Transverse colon (tissue), 4 donors: ENCODE measurements around the gene IL21. TPM values are rescaled to one million over a fixed set of nuclear protein-coding genes. Genes with fewer than 3 reads are reported as not detected.

Source experiments
- DNase-seq: peaks from one replicate; pipeline ENCODE4 v3.0.0-alpha.2; 2019
- H3K27ac ChIP-seq, 4 donors: fragments of 200-600 bp; sonication (generic); 2 replicates each; pipeline ENCODE4 v1.5.1; 2016 to 2018; ENCODE audit warnings: inconsistent platforms in 4 of 4
- H3K27me3 ChIP-seq: fragments of 200-600 bp; sonication (generic); 2 replicates; pipeline ENCODE4 v1.5.1; 2017; ENCODE audit warnings: inconsistent platforms
- H3K36me3 ChIP-seq, 4 donors: fragments of 200-600 bp; sonication (generic); 2 replicates each; pipeline ENCODE4 v1.5.1; 2017 to 2019; ENCODE audit warnings: inconsistent platforms in 4 of 4
- H3K4me1 ChIP-seq, 4 donors: fragments of 200-600 bp; sonication (generic); 2 replicates each; pipeline ENCODE4 v1.5.1; 2017 to 2020; ENCODE audit warnings: inconsistent platforms in 4 of 4
- H3K4me3 ChIP-seq, 4 donors: fragments of 200-600 bp; sonication (generic); 1 replicate in 1 of 4; 2 replicates in 3 of 4; pipeline versions ENCODE4 v1.5.1 to v1.6.1; 2017 to 2019; ENCODE audit warnings: inconsistent platforms in 4 of 4
- H3K9me3 ChIP-seq, 2 donors: fragments of 200-600 bp; sonication (generic); 2 replicates each; pipeline ENCODE4 v1.5.1; 2017 to 2019; ENCODE audit warnings: inconsistent platforms in 2 of 2
- CTCF ChIP-seq, 5 experiments: fragments of 200-600 bp in 3 of 5; fragments of 450-650 bp in 2 of 5; sonication (generic) in 3 of 5; IDR thresholded peaks; 1 replicate in 2 of 5; 2 replicates in 3 of 5; pipeline ENCODE4 v1.5.1; 2016 to 2017; ENCODE audit warnings: antibody characterized with exemption in 5 of 5, inconsistent platforms in 3 of 5, mild to moderate bottlenecking in 2 of 5, moderate library complexity in 1 of 5
- EP300 ChIP-seq: sonication (generic); formaldehyde crosslinking; IDR thresholded peaks from one replicate; pipeline ENCODE4 v1.6.1; 2017; ENCODE audit warnings: antibody characterized with exemption, low read depth
- POLR2A ChIP-seq: fragments of 450-650 bp; IDR thresholded peaks from one replicate; pipeline ENCODE4 v1.6.1; 2016; ENCODE audit warnings: antibody characterized with exemption, mild to moderate bottlenecking, moderate library complexity
- POLR2AphosphoS5 ChIP-seq, 3 donors: sonication (generic); formaldehyde crosslinking; IDR thresholded peaks; one replicate each; pipeline ENCODE4 v1.6.1; 2016; ENCODE audit warnings: antibody characterized with exemption in 3 of 3
- WGBS, 2 donors: methylation state at CpG; one replicate each; pipeline ENCODE4 v1.1.5; 2018; ENCODE audit warnings: low coverage in 1 of 2; 5-methylcytosine and 5-hydroxymethylcytosine counted together
- in situ Hi-C, 4 donors: fragments of 200-750 bp; cut with MboI; loops; one replicate each; pipeline versions ENCODE4 v1.15.0 to v1.15.1; 2017; ENCODE audit warnings: low sequenced_read_pairs in 3 of 4, low pct_ligation_motif_present in 1 of 4, low pct_unique_long_range_greater_than_20kb in 1 of 4
- intact Hi-C: fragments of 100-400 bp; cut with DNase I; formaldehyde crosslinking; loops from one replicate; pipeline ENCODE4 v1.15.1; 2023; ENCODE audit warnings: low total_unique reads
- total RNA-seq, 4 donors: library from RNA; depleted of rRNA; stranded (reverse); fragments of >200 nt; gene quantifications; one replicate each; pipeline ENCODE4 v1.1.0, GENCODE V29; 2016

Gene IL21
- total RNA-seq, 4 donors from 2014 or later, result 0.16 TPM; not detected in 3

- in situ Hi-C loops, result no loop called here
Observed at GRCh38 chr4:122625156-122625555, 4.3 kb upstream of the IL21 start.

DNA sequence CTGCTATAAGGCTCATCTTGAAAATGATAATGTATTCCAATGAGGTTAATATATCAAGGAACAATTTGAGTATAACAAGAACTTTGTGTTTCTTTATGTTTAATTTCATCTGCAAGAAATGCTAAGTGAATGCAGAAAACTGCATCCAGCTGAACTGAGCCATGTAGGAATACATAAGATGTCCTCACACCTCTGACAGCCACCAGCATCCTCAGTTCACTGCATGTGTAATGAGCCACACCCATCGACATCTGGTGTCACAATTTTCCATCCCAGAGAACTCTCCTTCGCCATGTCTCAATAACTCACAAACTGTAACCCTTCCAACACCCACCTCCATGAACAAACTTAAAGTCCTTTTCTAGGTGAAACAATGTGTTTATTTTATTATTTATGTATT, 3.3 kb upstream of the IL21 start:
- H3K9me3 ChIP-seq, result no peaks in the 10 kb centered on the region
- H3K27me3 ChIP-seq, result no peaks in the 10 kb centered on the region
- in situ Hi-C loops, result no loop called here
- no peak overlapping the region for H3K4me3 ChIP-seq
- no peaks in the 10 kb centered on the region for H3K4me1 ChIP-seq
- TF ChIP-seq POLR2A (no peak), CTCF (IDR thresholded peaks at IDR 0.05) (no peak), EP300 (no peak), POLR2AphosphoS5 (IDR thresholded peaks at IDR 0.05) (no peak)
- no peaks in the 10 kb centered on the region for H3K36me3 ChIP-seq
- no peak overlapping the region for H3K27ac ChIP-seq
- DNase-seq, result no peak
- 50 to 66% methylated on average over 2 of the region's 2 CpGs for WGBS, 2 donors
- intact Hi-C loops, result no loop called here

More at GRCh38 chr4:122625156-122625555, 4.3 kb upstream of the IL21 start:
- Histone ChIP-seq H3K27ac (no peak overlapping the region), H3K4me1 (no peaks in the 10 kb centered on the region), H3K36me3 (no peaks in the 10 kb centered on the region), H3K9me3 (no peaks in the 10 kb centered on the region), H3K4me3 (no peak overlapping the region), H3K27me3 (no peaks in the 10 kb centered on the region)
- no peak for DNase-seq
- WGBS, 2 donors, result 57 to 86% methylated on average over 1 to 2 of the region's 2 CpGs
- intact Hi-C loops, result no loop called here
- TF ChIP-seq CTCF (IDR thresholded peaks at IDR 0.05) (no peak), EP300 (no peak), POLR2A (no peak), POLR2AphosphoS5 (IDR thresholded peaks at IDR 0.05) (no peak)

DNA sequence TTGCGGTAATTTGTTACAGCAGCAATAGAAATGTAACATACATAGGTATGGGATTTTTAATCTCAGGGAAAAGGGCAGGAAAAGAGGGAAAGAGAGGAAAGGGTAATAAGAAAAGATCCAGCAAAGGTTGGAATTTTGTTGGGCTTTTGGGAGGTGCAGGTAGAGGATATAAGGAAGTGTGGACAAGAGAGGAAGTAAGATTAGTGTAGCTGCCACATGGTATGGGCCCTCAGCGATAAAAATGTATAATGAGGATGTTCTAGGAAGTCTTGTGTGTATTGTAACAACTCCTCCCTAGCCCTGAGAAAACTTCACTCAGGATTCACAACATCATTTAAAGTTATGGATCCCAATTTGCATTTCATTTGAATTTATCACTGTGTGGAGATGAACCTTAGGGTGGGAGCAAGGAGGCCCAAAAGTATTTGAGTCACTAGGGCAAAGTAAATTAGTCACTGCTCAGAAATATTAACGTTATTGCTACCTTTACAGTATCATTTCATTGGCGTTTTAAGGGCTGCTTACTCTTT, 2.8 kb upstream of the IL21 start:
- intact Hi-C loops, result no loop called here
- 86 to 98% methylated on average over 3 to 4 of the region's 4 CpGs for WGBS, 2 donors

GRCh38 chr4:122622400-122622799, 1.5 kb upstream of the IL21 start:
- in situ Hi-C loops (no loop called here), intact Hi-C loops (no loop called here)
- Histone ChIP-seq H3K27me3 (no peaks in the 10 kb centered on the region), H3K36me3 (no peaks in the 10 kb centered on the region), H3K4me1 (no peaks in the 10 kb centered on the region), H3K4me3 (no peak overlapping the region), H3K27ac (no peak overlapping the region), H3K9me3 (no peaks in the 10 kb centered on the region)
- WGBS, 2 donors, result 50 to 69% methylated on average over 1 to 3 of the region's 3 CpGs
- DNase-seq, result no peak
- TF ChIP-seq POLR2AphosphoS5 (IDR thresholded peaks at IDR 0.05), result no peak
- TF ChIP-seq EP300, result no peak
- no peak for TF ChIP-seq POLR2A
- no peak for TF ChIP-seq CTCF (IDR thresholded peaks at IDR 0.05)

More for the DNA sequence above, 2.8 kb upstream of the IL21 start:
- no peak overlapping the region for H3K27ac ChIP-seq
- TF ChIP-seq CTCF (IDR thresholded peaks at IDR 0.05), result no peak
- TF ChIP-seq POLR2A, result no peak
- H3K27me3 ChIP-seq, result no peaks in the 10 kb centered on the region
- in situ Hi-C loops, result no loop called here
- DNase-seq, result no peak
- H3K9me3 ChIP-seq, result no peaks in the 10 kb centered on the region
- H3K36me3 ChIP-seq, result no peaks in the 10 kb centered on the region
- no peaks in the 10 kb centered on the region for H3K4me1 ChIP-seq
- no peak overlapping the region for H3K4me3 ChIP-seq
